Measurements from ENCODE around the gene CSNK2B. TPM values are rescaled to one million over a fixed set of nuclear protein-coding genes. Genes with fewer than 3 reads are reported as not detected.

The CSNK2B gene
- total and polyA plus RNA-seq, 9 of the 15 experiments (the other 6 are each of a cell fraction or from before 2014, with no cell fraction given): 120 to 1,126 (median 529) TPM

GRCh38 chr6:31660381-31661261, 5.3 kb upstream of the CSNK2B start, which contains the start of gene C6orf47 (continued):
- TF ChIP-seq ZKSCAN3 (CRISPR knock-in tag; IDR thresholded peaks at IDR 0.05) (no peak), HDAC1 (IDR thresholded peaks at IDR 0.05) (peak in 1 of 2 experiments; percentile 74; a peak in 2 of 4 replicates), GTF2F1 (IDR thresholded peaks at IDR 0.05; ENCODE audit: low read depth, low read length) (peak; percentile 84; the same call in 1 of the 2 replicates), EP300 (IDR thresholded peaks at IDR 0.05; ENCODE audit: low read length) (0 out of 2 replicates have a peak, but pooled peaks have one; percentile 62), ZNF551 (CRISPR knock-in tag; IDR thresholded peaks at IDR 0.05) (no peak), TSHZ1 (CRISPR knock-in tag; IDR thresholded peaks at IDR 0.05) (peak; percentile 34; the same call in 1 of the 2 replicates), RNF219 (CRISPR knock-in tag; IDR thresholded peaks at IDR 0.05) (peak; percentile 75; the same call in 1 of the 2 replicates), MAFF (IDR thresholded peaks at IDR 0.05; ENCODE audit: low read length) (no peak), FOXM1 (IDR thresholded peaks at IDR 0.05; ENCODE audit: low read depth) (peak; percentile 51; the same call in 1 of the 2 replicates), FOXM1 (CRISPR knock-in tag; IDR thresholded peaks at IDR 0.05; ENCODE audit: low read depth) (0 out of 2 replicates have a peak, but pooled peaks have one; percentile 44), NFE2L1 (tag; IDR thresholded peaks at IDR 0.05; ENCODE audit: borderline replicate concordance, low read depth) (no peak), KLF1 (tag; IDR thresholded peaks at IDR 0.05) (0 out of 2 replicates have a peak, but pooled peaks have one; percentile 56), MYNN (IDR thresholded peaks at IDR 0.05) (peak; percentile 77), MYNN (CRISPR knock-in tag; IDR thresholded peaks at IDR 0.05) (no peak), CC2D1A (IDR thresholded peaks at IDR 0.05) (peak; percentile 24; the same call in 1 of the 2 replicates), SREBF1 (IDR thresholded peaks at IDR 0.05; ENCODE audit: borderline replicate concordance, low read depth, low read length) (0 out of 2 replicates have a peak, but pooled peaks have one; percentile 55)
- TF ChIP-seq, protein P1, sequence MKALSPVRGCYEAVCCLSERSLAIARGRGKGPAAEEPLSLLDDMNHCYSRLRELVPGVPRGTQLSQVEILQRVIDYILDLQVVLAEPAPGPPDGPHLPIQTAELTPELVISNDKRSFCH (CRISPR knock-in tag; IDR thresholded peaks at IDR 0.05): no peak
- TF ChIP-seq, protein P1 (tag; IDR thresholded peaks at IDR 0.05): peak; percentile 78
